Measurements from ENCODE around the gene HORMAD2.

The HORMAD2 gene

GRCh38 chr22:30181459-30182349 lies 101.4 kb downstream of the HORMAD2 start:
- no peak for TF ChIP-seq CTCF (conservative IDR thresholded peaks at IDR 0.05; ENCODE audit: low read depth, low read length)
- H3K4me3 ChIP-seq (ENCODE audit: low read depth, low read length), result no peak overlapping the region
- DNase-seq (ENCODE audit: low read depth), result no peak

GRCh38 chr22:30182350-30182745 lies 102.1 kb downstream of the HORMAD2 start:
- no peak overlapping the region for H3K4me3 ChIP-seq (ENCODE audit: low read depth, low read length)
- DNase-seq (ENCODE audit: low read depth), result no peak
- TF ChIP-seq CTCF (conservative IDR thresholded peaks at IDR 0.05; ENCODE audit: low read depth, low read length), result no peak

GRCh38 chr22:30182815-30183214 lies 102.6 kb downstream of the HORMAD2 start:
- DNase-seq (ENCODE audit: low read depth), result no peak
- no peak for TF ChIP-seq CTCF (conservative IDR thresholded peaks at IDR 0.05; ENCODE audit: low read depth, low read length)
- H3K4me3 ChIP-seq (ENCODE audit: low read depth, low read length), result no peak overlapping the region

GRCh38 chr22:30183271-30183670 lies 103.0 kb downstream of the HORMAD2 start:
- H3K4me3 ChIP-seq (ENCODE audit: low read depth, low read length), result no peak overlapping the region
- TF ChIP-seq CTCF (conservative IDR thresholded peaks at IDR 0.05; ENCODE audit: low read depth, low read length), result no peak
- no peak for DNase-seq (ENCODE audit: low read depth)

GRCh38 chr22:30183861-30184278 lies 103.6 kb downstream of the HORMAD2 start:
- peak; percentile 76 for DNase-seq (ENCODE audit: low read depth)
- TF ChIP-seq CTCF (conservative IDR thresholded peaks at IDR 0.05; ENCODE audit: low read depth, low read length), result no peak
- no peak overlapping the region for H3K4me3 ChIP-seq (ENCODE audit: low read depth, low read length)

- DNase-seq (ENCODE audit: low read depth), result no peak
- no peak overlapping the region for H3K4me3 ChIP-seq (ENCODE audit: low read depth, low read length)
- no peak for TF ChIP-seq CTCF (conservative IDR thresholded peaks at IDR 0.05; ENCODE audit: low read depth, low read length)
These were observed 104.9 kb downstream of the HORMAD2 start for GRCh38 chr22:30185129-30185528.

GRCh38 chr22:30185549-30185948 lies 105.3 kb downstream of the HORMAD2 start:
- no peak for DNase-seq (ENCODE audit: low read depth)
- TF ChIP-seq CTCF (conservative IDR thresholded peaks at IDR 0.05; ENCODE audit: low read depth, low read length), result no peak
- no peak overlapping the region for H3K4me3 ChIP-seq (ENCODE audit: low read depth, low read length)
